SIG-M5 treated with dmso at 0.1 percent for 504 hours (cell line): ENCODE data around the gene GIT2.
"Not testable (repeated sequence)": the region's sequence is repeated elsewhere in the genome, so short reads cannot be mapped to it uniquely, and the experiment has no call there.

Source experiments
- DNase-seq: peaks from one replicate; lab custom pipeline; 2025; ENCODE audit not compliant: unreplicated experiment; lab: John Stamatoyannopoulos, UW

Gene GIT2

GRCh38 chr12:109923481-109924245 lies 72.5 kb downstream of the GIT2 start:
- no peak for DNase-seq

GRCh38 chr12:109923038-109923437 lies 73.1 kb downstream of the GIT2 start:
- DNase-seq: no peak

- no peak for DNase-seq
These were observed 74.2 kb downstream of the GIT2 start for GRCh38 chr12:109921982-109922381.

GRCh38 chr12:109920261-109920780 lies 75.8 kb downstream of the GIT2 start:
- DNase-seq: no peak

- no peak for DNase-seq
These were observed 76.7 kb downstream of the GIT2 start for GRCh38 chr12:109919456-109919855.

- DNase-seq: no peak
These were observed 80.1 kb downstream of the GIT2 start for GRCh38 chr12:109916045-109916444.

GRCh38 chr12:109915171-109916040 lies 80.8 kb downstream of the GIT2 start:
- peak; percentile 24 for DNase-seq

- DNase-seq: no peak
These were observed 81.7 kb downstream of the GIT2 start for GRCh38 chr12:109914461-109914860.

- DNase-seq: no peak
These were observed 83.3 kb downstream of the GIT2 start for GRCh38 chr12:109912855-109913321.

- DNase-seq: no peak
These were observed 85.2 kb downstream of the GIT2 start for GRCh38 chr12:109910969-109911348.

GRCh38 chr12:109910254-109910968 lies 85.8 kb downstream of the GIT2 start:
- no peak for DNase-seq

GRCh38 chr12:109905301-109905700 lies 90.9 kb downstream of the GIT2 start:
- no peak for DNase-seq

- DNase-seq: no peak
These were observed 93.2 kb downstream of the GIT2 start for GRCh38 chr12:109902891-109903418.

GRCh38 chr12:109900752-109901580 lies 95.2 kb downstream of the GIT2 start:
- DNase-seq: no peak

GRCh38 chr12:109899783-109900751 lies 96.1 kb downstream of the GIT2 start, which contains the start of gene TCHP:
Gene TCHP (plus strand): TSS chr12:109900274. CDS start chr12:109903027, 2,753 bp downstream.
- peak; percentile 94 for DNase-seq

- not testable (repeated sequence) for DNase-seq
These were observed 96.8 kb downstream of the GIT2 start for GRCh38 chr12:109899345-109899744.

- DNase-seq: no peak
These were observed 99.1 kb downstream of the GIT2 start for GRCh38 chr12:109897029-109897428.

GRCh38 chr12:109896188-109896587 lies 100.0 kb downstream of the GIT2 start:
- DNase-seq: no peak

GRCh38 chr12:109894939-109895338 lies 101.2 kb downstream of the GIT2 start:
- no peak for DNase-seq
